GM21390 (cell line): ENCODE results near the gene CPVL.

ENCODE experiments used
- ATAC-seq: cut with Tn5 transposase; IDR thresholded peaks from one replicate; pipeline ENCODE4 v1.9.1; 2021; ENCODE audit not compliant: unreplicated experiment

Gene CPVL

GRCh38 chr7:28980451-28981160 is 165.7 kb downstream of the CPVL start:
- no peak for ATAC-seq

GRCh38 chr7:28979776-28980175 is 166.6 kb downstream of the CPVL start:
- ATAC-seq = no peak

DNA sequence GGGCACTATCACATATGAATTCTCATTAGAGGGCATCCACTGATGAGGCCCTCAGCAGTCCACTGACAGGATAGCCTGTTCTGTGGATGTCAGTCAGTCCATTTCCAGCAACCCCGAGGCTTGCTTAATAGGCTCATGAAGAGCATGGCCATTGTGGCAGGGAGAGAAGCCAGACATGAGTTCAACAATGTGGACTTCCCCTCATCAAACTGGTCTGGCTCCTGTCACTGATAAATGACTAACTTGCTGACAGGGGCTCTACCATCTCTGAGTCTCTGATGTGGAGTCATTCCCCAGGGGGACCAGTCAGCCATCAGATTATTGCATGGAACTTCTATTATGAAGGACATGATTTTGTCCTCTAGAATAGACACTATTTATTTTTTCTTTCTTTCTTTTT is 168.5 kb downstream of the CPVL start:
- no peak for ATAC-seq

GRCh38 chr7:28976022-28976421 is 170.3 kb downstream of the CPVL start:
- no peak for ATAC-seq

DNA sequence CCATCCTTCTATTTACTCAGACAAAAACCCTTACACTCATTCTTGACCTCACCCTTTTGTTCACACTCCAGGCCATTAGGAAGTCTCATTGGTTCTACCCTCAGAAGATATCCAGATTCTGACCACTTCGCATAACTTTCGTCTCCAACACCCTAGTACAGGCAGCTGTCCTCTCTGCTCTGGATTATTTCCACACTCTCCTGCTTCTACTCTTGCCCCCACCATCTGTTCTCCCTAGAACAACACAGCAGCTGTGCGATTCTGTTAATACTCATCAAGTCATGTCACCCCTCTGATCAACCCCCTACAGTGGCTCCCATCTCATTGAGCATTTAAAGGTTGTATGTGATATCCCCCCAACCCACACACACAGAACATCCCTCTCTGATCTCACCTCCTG is 172.7 kb downstream of the CPVL start:
- no peak for ATAC-seq

- no peak for ATAC-seq
Observed at GRCh38 chr7:28964056-28964455, 182.3 kb downstream of the CPVL start.

DNA sequence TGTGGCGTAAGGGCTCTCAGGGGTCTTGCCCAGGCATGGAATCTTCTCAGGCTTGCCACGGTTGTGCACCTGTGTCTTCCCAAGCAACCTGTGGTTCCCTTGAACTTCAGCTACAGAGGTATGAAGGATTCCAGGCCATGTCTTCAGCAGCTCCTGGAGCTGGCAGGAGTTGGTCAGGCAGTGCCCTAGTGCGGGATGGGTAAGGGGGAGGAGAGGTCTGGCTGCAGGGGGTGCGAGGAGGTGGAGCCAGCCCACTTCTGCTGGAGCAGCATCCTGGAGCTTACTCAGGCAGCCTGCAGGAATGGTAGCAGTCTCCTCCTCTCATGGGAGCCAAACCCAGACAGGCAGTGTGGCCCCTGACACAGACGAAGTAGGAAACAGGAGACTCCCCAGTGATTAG is 184.4 kb downstream of the CPVL start:
- no peak for ATAC-seq

DNA sequence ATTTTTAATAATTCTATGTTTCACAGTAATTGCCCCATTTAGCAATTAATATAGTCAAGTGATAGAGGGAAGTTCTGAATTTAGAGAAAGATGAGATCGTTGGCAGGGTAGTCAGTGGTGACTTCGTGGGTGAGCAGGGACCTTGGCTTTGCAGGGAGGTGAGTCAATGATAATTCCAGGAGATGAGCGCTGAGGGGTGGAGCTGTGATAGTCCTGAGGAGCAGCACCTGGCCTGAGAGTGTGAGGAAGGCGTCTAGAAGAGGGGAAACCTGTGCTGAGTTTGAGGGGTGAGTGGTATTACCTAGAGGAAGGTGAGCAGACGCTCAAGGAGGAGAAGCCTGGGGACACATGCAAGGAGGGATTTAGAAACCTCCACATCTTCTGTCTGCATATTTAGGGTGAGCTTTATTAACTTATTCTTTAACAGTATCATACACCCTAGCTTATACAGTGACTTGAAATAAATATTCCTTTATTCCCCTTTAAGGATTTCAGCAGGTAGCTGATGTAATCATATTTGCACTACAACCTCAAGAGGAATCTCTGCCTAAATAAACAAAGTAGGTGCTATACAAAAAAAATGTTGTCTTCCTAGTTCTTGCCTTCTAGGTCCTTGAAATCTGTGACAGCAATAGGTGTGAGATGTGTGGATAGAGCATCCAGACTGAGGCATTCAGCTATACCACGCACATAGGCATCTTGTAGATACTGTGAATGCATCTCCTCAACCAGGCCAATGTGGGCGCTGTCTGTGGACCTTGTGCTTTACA is 186.1 kb downstream of the CPVL start:
- no peak for ATAC-seq

DNA sequence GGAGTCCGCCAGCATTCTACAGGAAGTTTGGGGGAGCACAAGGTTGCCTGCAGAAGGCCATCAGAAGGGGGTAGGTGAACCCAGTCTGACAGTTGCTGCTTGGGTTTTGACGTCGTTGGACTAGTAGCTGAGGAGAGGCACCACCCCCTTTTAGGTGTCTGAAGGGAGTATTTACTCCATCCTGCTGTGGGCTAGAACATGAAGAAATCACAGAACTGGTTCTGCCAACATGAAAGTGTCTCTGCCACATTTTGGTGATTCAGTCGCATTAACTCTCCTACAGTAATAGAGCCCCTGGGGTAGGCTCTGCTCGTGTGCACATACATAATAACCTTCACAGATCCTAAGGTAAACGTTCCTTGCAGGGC is 187.4 kb downstream of the CPVL start:
- no peak for ATAC-seq

DNA sequence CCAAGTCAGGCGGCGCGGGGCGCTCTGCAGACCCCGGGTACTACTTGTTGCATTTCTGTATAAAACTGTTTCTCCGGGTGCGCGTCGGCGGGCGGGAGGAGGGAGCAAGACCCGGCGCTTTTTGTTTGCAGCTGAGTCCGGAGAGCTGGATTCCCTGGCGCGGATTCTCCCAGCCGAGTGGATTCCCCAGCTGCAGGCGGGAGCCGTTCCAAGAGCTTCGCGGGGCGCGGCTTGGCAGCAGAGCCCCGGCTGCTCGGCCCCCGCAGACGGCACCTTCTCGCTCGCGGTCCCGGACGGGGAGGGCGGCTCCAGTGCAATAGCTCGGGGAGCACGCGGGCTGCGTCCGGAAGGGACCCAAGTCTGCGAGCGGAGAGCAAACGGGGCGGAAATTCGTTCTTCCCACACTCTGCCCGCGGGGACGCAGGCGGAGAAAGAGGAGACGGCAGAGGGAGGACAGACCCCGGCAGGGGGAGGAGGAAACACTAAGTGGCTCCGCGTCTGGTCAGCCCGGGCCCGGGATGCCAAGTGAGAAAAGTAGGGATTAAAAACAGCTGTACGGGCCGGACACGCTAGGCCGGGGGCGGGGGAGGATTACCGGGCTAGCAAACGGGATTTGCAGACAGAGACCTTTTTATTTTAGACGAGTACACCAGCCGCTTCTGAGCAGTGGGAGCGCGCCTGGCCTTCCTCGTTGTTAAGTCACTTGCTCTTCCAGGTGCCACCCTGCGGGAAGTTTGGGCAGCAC is 187.9 kb downstream of the CPVL start, which contains the start of gene TRIL:
Gene TRIL, minus strand, starts transcription at position 96 of the 745 bp plus-strand sequence. CDS start 284 bp downstream, outside the sequence.
- ATAC-seq = no peak

GRCh38 chr7:28957751-28958234 is 188.5 kb downstream of the CPVL start:
- ATAC-seq = no peak

DNA sequence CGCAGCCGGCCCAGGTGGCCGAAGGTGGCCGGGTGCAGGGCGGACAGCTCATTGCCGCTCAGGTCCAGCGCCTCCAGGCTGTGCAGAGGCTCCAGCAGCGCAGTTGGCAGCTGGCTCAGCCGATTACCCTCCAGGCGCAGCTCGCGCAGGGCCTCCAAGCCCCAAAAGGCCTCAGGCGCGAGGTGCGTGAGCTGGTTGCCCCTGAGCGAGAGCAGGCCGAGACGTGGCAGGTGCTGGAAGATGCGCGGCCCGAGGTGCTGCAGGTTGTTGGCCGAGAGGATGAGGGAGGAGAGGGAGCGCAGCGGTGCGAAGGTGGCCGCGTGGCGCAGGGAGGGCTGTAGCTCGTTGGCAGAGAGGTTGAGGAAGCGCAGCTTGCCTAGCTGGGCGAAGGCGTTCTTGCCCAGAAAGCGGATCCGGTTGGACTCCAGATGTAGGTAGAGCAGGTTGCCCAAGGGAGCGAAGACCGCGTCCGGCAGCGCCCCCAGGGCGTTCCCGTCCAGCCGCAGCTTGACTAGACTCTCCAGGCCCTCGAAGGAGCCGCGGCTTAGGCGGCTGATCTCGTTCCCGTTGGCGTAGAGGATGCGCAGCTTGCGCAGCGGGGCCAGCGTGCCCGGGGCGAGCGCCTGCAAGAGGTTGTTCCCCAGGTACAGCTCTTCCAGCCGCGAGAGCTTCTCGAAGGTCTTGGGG is 189.1 kb downstream of the CPVL start:
- ATAC-seq = no peak

DNA sequence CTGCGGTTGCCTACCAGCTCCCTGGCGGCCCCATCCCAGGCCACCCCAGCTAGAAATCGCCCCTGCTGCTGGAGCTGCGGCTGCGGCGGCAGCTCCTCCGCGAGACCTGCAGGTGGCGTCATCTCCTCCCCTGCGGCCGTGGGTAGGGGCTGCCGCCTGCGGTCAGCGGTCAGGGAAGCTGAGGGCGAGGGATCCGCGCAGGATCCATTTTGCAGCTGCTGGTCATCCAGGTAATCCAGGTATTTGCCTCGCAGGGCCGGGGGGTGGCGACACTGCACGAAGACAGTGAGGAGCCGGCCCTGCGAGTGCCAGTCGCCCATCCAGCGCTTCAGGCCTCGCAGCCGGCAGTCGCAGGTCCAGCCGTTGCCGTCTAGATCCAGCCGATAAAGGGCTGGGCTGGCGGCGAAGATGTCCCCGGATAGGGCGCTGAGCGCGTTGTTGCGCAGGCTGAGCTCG is 189.7 kb downstream of the CPVL start:
- ATAC-seq = no peak

- ATAC-seq = no peak
Observed at GRCh38 chr7:28955718-28956607, 190.4 kb downstream of the CPVL start.

DNA sequence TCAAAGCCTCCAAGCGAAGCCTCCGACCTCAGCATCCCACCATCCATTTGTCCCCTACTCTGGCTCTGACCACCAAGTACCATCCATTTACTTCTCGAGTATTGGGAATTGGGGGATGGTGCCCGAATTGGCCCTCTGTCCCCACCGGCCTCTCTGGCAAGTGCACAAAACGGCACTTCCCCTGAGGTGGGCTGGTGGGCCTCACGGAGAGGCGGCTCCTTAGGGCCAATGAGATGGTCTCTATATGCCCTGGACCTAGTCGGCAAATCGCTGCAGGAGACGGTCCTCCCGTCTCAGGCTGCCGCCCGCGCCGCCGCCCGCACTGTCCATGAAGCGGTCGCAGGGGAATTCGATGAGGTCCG is 191.0 kb downstream of the CPVL start:
- ATAC-seq = no peak

DNA sequence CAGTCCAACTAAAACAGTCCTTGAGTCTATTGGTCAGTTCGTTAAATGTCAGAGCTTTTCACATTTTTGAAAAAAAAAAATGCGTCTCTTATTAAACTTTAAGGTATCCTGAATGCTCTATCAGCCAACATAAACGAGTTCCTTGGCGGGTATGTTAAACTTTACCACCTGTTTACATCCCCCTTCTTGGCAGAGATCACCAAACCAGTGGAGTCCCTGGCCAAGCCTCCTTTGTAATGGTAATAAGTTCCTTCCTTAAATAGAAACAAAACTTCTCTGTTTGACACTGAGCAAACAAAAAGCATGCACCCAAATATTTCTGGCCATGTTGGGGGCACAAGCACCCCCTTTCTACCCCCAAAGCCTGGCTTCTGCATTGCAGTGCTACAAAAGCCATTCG is 191.4 kb downstream of the CPVL start:
- no peak for ATAC-seq

DNA sequence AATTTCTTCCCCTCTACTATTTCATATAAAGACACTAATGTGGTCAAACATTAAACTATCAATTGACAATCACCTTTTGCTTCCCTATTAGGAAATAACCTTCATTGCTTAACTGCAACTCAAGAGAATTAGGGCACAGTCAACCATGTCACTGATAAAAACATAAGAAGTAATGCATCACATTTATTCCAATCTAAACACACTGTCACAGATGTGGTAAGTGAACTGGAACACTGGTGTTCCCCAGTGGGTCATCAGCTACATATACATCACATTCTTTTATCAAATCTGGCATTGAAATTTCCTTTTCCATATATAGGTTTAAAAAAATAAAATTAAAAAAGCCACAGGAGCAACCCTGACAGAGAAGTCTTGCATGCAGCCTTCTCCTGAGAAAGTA is 191.9 kb downstream of the CPVL start:
- ATAC-seq = no peak

DNA sequence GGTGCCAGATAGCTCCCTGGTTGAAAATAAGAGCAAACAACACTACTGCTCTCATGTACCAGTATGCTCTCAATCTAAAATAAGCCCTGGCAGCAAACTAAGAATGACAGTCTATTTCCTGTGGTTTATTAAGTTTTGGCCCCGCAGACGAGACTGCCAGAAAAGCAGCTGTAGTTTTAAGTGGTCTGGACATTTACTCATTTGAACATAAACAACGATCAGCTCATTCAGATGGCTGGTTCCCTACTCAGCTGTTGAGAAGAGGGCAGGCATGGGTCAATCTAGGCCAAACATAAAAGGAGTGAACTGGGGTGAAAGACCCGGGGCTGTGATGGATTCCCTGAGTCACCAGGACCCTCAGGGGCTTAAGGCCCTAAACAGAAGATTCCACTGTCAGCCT is 192.7 kb downstream of the CPVL start:
- ATAC-seq = no peak
